Measurements from ENCODE around the gene CDH4.

The CDH4 gene

GRCh38 chr20:61520893-61521460 lies 268.9 kb downstream of the CDH4 start:
- no peak overlapping the region for H3K27ac ChIP-seq
- DNase-seq (ENCODE audit: low read depth, low spot score) = no peak

GRCh38 chr20:61521687-61522420 lies 269.8 kb downstream of the CDH4 start:
- DNase-seq (ENCODE audit: low read depth, low spot score) = no peak
- H3K27ac ChIP-seq = no peak overlapping the region

- no peak overlapping the region for H3K27ac ChIP-seq
- DNase-seq (ENCODE audit: low read depth, low spot score) = no peak
Measured at GRCh38 chr20:61522498-61523090, 270.5 kb downstream of the CDH4 start.

- no peak for DNase-seq (ENCODE audit: low read depth, low spot score)
- no peak overlapping the region for H3K27ac ChIP-seq
Measured at GRCh38 chr20:61523145-61523544, 271.1 kb downstream of the CDH4 start.

- DNase-seq (ENCODE audit: low read depth, low spot score) = no peak
Measured at GRCh38 chr20:61524951-61525666, 273.0 kb downstream of the CDH4 start.

GRCh38 chr20:61525781-61526431 lies 273.8 kb downstream of the CDH4 start:
- DNase-seq (ENCODE audit: low read depth, low spot score) = no peak
- no peak overlapping the region for H3K27ac ChIP-seq

More at GRCh38 chr20:61524951-61525666, 273.0 kb downstream of the CDH4 start:
- H3K27ac ChIP-seq = no peak overlapping the region

GRCh38 chr20:61526907-61527306 lies 274.8 kb downstream of the CDH4 start:
- no peak overlapping the region for H3K27ac ChIP-seq
- no peak for DNase-seq (ENCODE audit: low read depth, low spot score)

GRCh38 chr20:61527626-61528025 lies 275.6 kb downstream of the CDH4 start:
- no peak for DNase-seq (ENCODE audit: low read depth, low spot score)
- H3K27ac ChIP-seq = no peak overlapping the region

GRCh38 chr20:61528591-61528990 lies 276.5 kb downstream of the CDH4 start:
- no peak overlapping the region for H3K27ac ChIP-seq
- no peak for DNase-seq (ENCODE audit: low read depth, low spot score)

- DNase-seq (ENCODE audit: low read depth, low spot score) = peak; percentile 6
- no peak overlapping the region for H3K27ac ChIP-seq
Measured at GRCh38 chr20:61529354-61529753, 277.3 kb downstream of the CDH4 start.

GRCh38 chr20:61531553-61532345 lies 279.7 kb downstream of the CDH4 start:
- DNase-seq (ENCODE audit: low read depth, low spot score) = no peak
- no peak overlapping the region for H3K27ac ChIP-seq

- no peak overlapping the region for H3K27ac ChIP-seq
- DNase-seq (ENCODE audit: low read depth, low spot score) = no peak
Measured at GRCh38 chr20:61532736-61533135, 280.7 kb downstream of the CDH4 start.

- no peak for DNase-seq (ENCODE audit: low read depth, low spot score)
- H3K27ac ChIP-seq = no peak overlapping the region
Measured at GRCh38 chr20:61533231-61533631, 281.2 kb downstream of the CDH4 start.

GRCh38 chr20:61534346-61534745 lies 282.3 kb downstream of the CDH4 start:
- DNase-seq (ENCODE audit: low read depth, low spot score) = no peak
- no peak overlapping the region for H3K27ac ChIP-seq

- DNase-seq (ENCODE audit: low read depth, low spot score) = no peak
- no peak overlapping the region for H3K27ac ChIP-seq
Measured at GRCh38 chr20:61535091-61535490, 283.0 kb downstream of the CDH4 start.

GRCh38 chr20:61535536-61535935 lies 283.5 kb downstream of the CDH4 start:
- H3K27ac ChIP-seq = no peak overlapping the region
- DNase-seq (ENCODE audit: low read depth, low spot score) = no peak

GRCh38 chr20:61535956-61536355 lies 283.9 kb downstream of the CDH4 start:
- no peak for DNase-seq (ENCODE audit: low read depth, low spot score)
- no peak overlapping the region for H3K27ac ChIP-seq

- no peak overlapping the region for H3K27ac ChIP-seq
- DNase-seq (ENCODE audit: low read depth, low spot score) = no peak
Measured at GRCh38 chr20:61536671-61537070, 284.6 kb downstream of the CDH4 start.

- H3K27ac ChIP-seq = no peak overlapping the region
- no peak for DNase-seq (ENCODE audit: low read depth, low spot score)
Measured at GRCh38 chr20:61537239-61538182, 285.4 kb downstream of the CDH4 start.
